Liver (tissue), 3 donors: ENCODE results near the gene ITGA8.

Experiments used
- CTCF ChIP-seq: fragments of 150-350 bp; IDR thresholded peaks from 2 replicates; pipeline ENCODE4 v1.5.1; 2017; ENCODE audit warnings: improper control_type of control experiment, low read depth, low read length; ENCODE audit not compliant: missing input control
- EGR1 ChIP-seq, 2 donors: IDR thresholded peaks; 2 replicates each; pipeline ENCODE4 v1.6.1; 2016 to 2018; ENCODE audit warnings: antibody characterized with exemption in 2 of 2, low read depth in 2 of 2
- JUND ChIP-seq, 2 donors: IDR thresholded peaks; 2 replicates each; pipeline ENCODE4 v1.6.1; 2016; ENCODE audit warnings: antibody characterized with exemption in 2 of 2
- RAD21 ChIP-seq, 2 donors: IDR thresholded peaks; 2 replicates each; pipeline ENCODE4 v1.6.1; 2016; ENCODE audit warnings: antibody characterized with exemption in 2 of 2, mild to moderate bottlenecking in 2 of 2
- REST ChIP-seq: IDR thresholded peaks from 2 replicates; pipeline ENCODE4 v1.6.1; 2016; ENCODE audit warnings: antibody characterized with exemption, mild to moderate bottlenecking
- SP1 ChIP-seq: IDR thresholded peaks from 2 replicates; pipeline ENCODE4 v1.6.1; 2018; ENCODE audit warnings: antibody characterized with exemption, mild to moderate bottlenecking
- TAF1 ChIP-seq: conservative IDR thresholded peaks from 2 replicates; pipeline ENCODE4 v1.6.1; 2016; ENCODE audit warnings: antibody characterized with exemption, mild to moderate bottlenecking
- YY1 ChIP-seq: IDR thresholded peaks from 2 replicates; pipeline ENCODE4 v1.6.1; 2016; ENCODE audit warnings: antibody characterized with exemption, mild to moderate bottlenecking
- TF ChIP-seq, protein P1 (sequence below): IDR thresholded peaks from 2 replicates; pipeline ENCODE4 v1.6.1; 2016; ENCODE audit warnings: antibody characterized with exemption
- TF ChIP-seq, protein P2 (sequence below): IDR thresholded peaks from 2 replicates; pipeline ENCODE4 v1.6.1; 2016; ENCODE audit warnings: antibody characterized with exemption
- donor health status: healthy.
- donor health status: healthy.

- TF ChIP-seq EGR1 (IDR thresholded peaks at IDR 0.05; ENCODE audit: low read depth in 2 of 2) (no peak), SP1 (no peak), REST (no peak), CTCF (no peak), JUND (IDR thresholded peaks at IDR 0.05) (no peak), TAF1 (no peak), YY1 (no peak), RAD21 (IDR thresholded peaks at IDR 0.05) (no peak)
- TF ChIP-seq, protein P1, sequence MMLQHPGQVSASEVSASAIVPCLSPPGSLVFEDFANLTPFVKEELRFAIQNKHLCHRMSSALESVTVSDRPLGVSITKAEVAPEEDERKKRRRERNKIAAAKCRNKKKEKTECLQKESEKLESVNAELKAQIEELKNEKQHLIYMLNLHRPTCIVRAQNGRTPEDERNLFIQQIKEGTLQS: no peak
- TF ChIP-seq, protein P2, sequence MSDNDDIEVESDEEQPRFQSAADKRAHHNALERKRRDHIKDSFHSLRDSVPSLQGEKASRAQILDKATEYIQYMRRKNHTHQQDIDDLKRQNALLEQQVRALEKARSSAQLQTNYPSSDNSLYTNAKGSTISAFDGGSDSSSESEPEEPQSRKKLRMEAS: no peak
Measured at GRCh38 chr10:15504101-15504840, 215.5 kb downstream of the ITGA8 start.
